Nephron progenitor cell (in vitro differentiated cells): Measurements from ENCODE around the gene PCDHA8.
"Not testable (repeated sequence)": the region's sequence is repeated elsewhere in the genome, so short reads cannot be mapped to it uniquely, and the experiment has no call there.

Experiments
- DNase-seq: peaks from one replicate; pipeline ENCODE4 v3.0.0; 2021
- H3K27ac Mint-ChIP-seq: 2 replicates; pipeline ENCODE4 v1.8.0; 2021; ENCODE audit warnings: mild to moderate bottlenecking, moderate library complexity, mixed read lengths
- H3K27me3 Mint-ChIP-seq: 2 replicates; pipeline ENCODE4 v1.8.0; 2021; ENCODE audit warnings: mild to moderate bottlenecking, low read depth, mixed read lengths; ENCODE audit not compliant: poor library complexity
- H3K36me3 Mint-ChIP-seq: 2 replicates; pipeline ENCODE4 v1.8.0; 2021; ENCODE audit warnings: low read depth, mixed read lengths
- H3K4me1 Mint-ChIP-seq: 2 replicates; pipeline ENCODE4 v1.8.0; 2021; ENCODE audit warnings: mixed read lengths
- H3K4me3 Mint-ChIP-seq: 2 replicates; pipeline ENCODE4 v1.8.0; 2021; ENCODE audit warnings: mild to moderate bottlenecking, moderate library complexity, mixed read lengths
- H3K9me3 Mint-ChIP-seq: 2 replicates; pipeline ENCODE4 v1.8.0; 2021; ENCODE audit warnings: mild to moderate bottlenecking, moderate library complexity, mixed read lengths
- TF ChIP-seq, protein P1 (sequence below): fragments of 200-600 bp; sonication (generic); IDR thresholded peaks from 2 replicates; pipeline ENCODE4 v1.5.0; 2021; ENCODE audit warnings: antibody characterized with exemption

PCDHA8 gene

GRCh38 chr5:140828362-140828737, 12.6 kb upstream of the PCDHA8 start:
- TF ChIP-seq, protein P1, sequence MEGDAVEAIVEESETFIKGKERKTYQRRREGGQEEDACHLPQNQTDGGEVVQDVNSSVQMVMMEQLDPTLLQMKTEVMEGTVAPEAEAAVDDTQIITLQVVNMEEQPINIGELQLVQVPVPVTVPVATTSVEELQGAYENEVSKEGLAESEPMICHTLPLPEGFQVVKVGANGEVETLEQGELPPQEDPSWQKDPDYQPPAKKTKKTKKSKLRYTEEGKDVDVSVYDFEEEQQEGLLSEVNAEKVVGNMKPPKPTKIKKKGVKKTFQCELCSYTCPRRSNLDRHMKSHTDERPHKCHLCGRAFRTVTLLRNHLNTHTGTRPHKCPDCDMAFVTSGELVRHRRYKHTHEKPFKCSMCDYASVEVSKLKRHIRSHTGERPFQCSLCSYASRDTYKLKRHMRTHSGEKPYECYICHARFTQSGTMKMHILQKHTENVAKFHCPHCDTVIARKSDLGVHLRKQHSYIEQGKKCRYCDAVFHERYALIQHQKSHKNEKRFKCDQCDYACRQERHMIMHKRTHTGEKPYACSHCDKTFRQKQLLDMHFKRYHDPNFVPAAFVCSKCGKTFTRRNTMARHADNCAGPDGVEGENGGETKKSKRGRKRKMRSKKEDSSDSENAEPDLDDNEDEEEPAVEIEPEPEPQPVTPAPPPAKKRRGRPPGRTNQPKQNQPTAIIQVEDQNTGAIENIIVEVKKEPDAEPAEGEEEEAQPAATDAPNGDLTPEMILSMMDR: peak; percentile 20

GRCh38 chr5:140829511-140830501, 11.2 kb upstream of the PCDHA8 start:
- H3K27ac Mint-ChIP-seq, H3K27me3 Mint-ChIP-seq, H3K4me1 Mint-ChIP-seq, DNase-seq, H3K4me3 Mint-ChIP-seq: not testable (repeated sequence)
- peaks cover 82% of the 10 kb centered on the region for H3K36me3 Mint-ChIP-seq
- peaks cover 81% of the 10 kb centered on the region for H3K9me3 Mint-ChIP-seq

More at GRCh38 chr5:140828362-140828737, 12.6 kb upstream of the PCDHA8 start:
- Mint-ChIP-seq H3K4me3 (peak overlapping the region; percentile 80), H3K36me3 (peaks cover 81% of the 10 kb centered on the region), H3K9me3 (peaks cover 75% of the 10 kb centered on the region), H3K27me3 (no peaks in the 10 kb centered on the region), H3K4me1 (peaks cover 5% of the 10 kb centered on the region), H3K27ac (no peak overlapping the region)
- no peak for DNase-seq

GRCh38 chr5:140833993-140834392, 7.0 kb upstream of the PCDHA8 start, which contains the start of gene PCDHA7:
TSS of gene PCDHA7 (plus strand) at chr5:140834269. CDS start at chr5:140834384, 115 bp downstream.
- DNase-seq: no peak
- TF ChIP-seq, protein P1: no peak

DNA sequence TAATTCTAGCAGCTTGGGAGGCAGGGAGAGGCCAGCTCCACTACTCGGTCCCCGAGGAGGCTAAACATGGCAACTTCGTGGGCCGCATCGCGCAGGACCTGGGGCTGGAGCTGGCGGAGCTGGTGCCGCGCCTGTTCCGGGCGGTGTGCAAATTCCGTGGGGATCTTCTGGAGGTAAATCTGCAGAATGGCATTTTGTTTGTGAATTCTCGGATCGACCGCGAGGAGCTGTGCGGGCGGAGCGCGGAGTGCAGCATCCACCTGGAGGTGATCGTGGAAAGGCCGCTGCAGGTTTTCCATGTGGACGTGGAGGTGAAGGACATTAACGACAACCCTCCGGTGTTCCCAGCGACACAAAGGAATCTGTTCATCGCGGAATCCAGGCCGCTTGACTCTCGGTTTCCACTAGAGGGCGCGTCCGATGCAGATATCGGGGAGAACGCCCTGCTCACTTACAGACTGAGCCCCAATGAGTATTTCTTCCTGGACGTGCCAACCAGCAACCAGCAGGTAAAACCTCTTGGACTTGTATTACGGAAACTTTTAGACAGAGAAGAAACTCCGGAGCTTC, 6.5 kb upstream of the PCDHA8 start:
- H3K27me3 Mint-ChIP-seq, H3K27ac Mint-ChIP-seq, H3K4me3 Mint-ChIP-seq, H3K4me1 Mint-ChIP-seq, DNase-seq: not testable (repeated sequence)
- Mint-ChIP-seq H3K9me3 (peaks cover 79% of the 10 kb centered on the region), H3K36me3 (peaks cover 80% of the 10 kb centered on the region)

More at GRCh38 chr5:140833993-140834392, 7.0 kb upstream of the PCDHA8 start, which contains the start of gene PCDHA7:
- Mint-ChIP-seq H3K4me1 (no peaks in the 10 kb centered on the region), H3K27me3 (no peaks in the 10 kb centered on the region), H3K4me3 (no peak within 1 kb of the TSS), H3K9me3 (peaks cover 80% of the 10 kb centered on the region), H3K36me3 (peaks cover 82% of the 10 kb centered on the region), H3K27ac (no peak within 1 kb of the TSS)

- peaks cover 85% of the 10 kb centered on the region for H3K36me3 Mint-ChIP-seq
- TF ChIP-seq, protein P1: no peak
- H3K4me1 Mint-ChIP-seq: no peaks in the 10 kb centered on the region
- H3K27me3 Mint-ChIP-seq: no peaks in the 10 kb centered on the region
- no peak overlapping the region for H3K27ac Mint-ChIP-seq
- peaks cover 88% of the 10 kb centered on the region for H3K9me3 Mint-ChIP-seq
- no peak overlapping the region for H3K4me3 Mint-ChIP-seq
- no peak for DNase-seq
Measured at GRCh38 chr5:140835622-140836510, 5.1 kb upstream of the PCDHA8 start.

GRCh38 chr5:140842798-140843733, 2.1 kb downstream of the PCDHA8 start:
- Mint-ChIP-seq H3K27ac (no peak overlapping the region), H3K4me3 (no peak overlapping the region), H3K4me1 (no peaks in the 10 kb centered on the region), H3K27me3 (no peaks in the 10 kb centered on the region), H3K36me3 (peaks cover 79% of the 10 kb centered on the region), H3K9me3 (peaks cover 87% of the 10 kb centered on the region)
- DNase-seq: no peak
- TF ChIP-seq, protein P1: no peak

- not testable (repeated sequence) for H3K4me1 Mint-ChIP-seq, H3K27me3 Mint-ChIP-seq, DNase-seq, H3K4me3 Mint-ChIP-seq, H3K27ac Mint-ChIP-seq
- H3K36me3 Mint-ChIP-seq: peaks cover 77% of the 10 kb centered on the region
- H3K9me3 Mint-ChIP-seq: peaks cover 78% of the 10 kb centered on the region
Measured at GRCh38 chr5:140848139-140849102, 7.4 kb downstream of the PCDHA8 start, which contains the start of gene PCDHA9. TSS of gene PCDHA9 (plus strand) at chr5:140848382. CDS start at chr5:140848496, 114 bp downstream.
